HepG2 (cell line): ENCODE measurements around the gene EPS8.

Experiments
- CTCF ChIP-seq: sonication (generic); formaldehyde crosslinking; IDR thresholded peaks from 2 replicates; pipeline ENCODE4 v1.5.0; 2020; ENCODE audit warnings: mild to moderate bottlenecking, missing genetic modification reagents, moderate library complexity
- GABPA ChIP-seq, 2 experiments: IDR thresholded peaks; 2 replicates each; pipeline ENCODE4 v1.6.1; 2011 to 2016; ENCODE audit warnings: low read depth in 2 of 2, low read length in 1 of 2, missing biosample characterization in 1 of 2, missing genetic modification characterization in 1 of 2
- MAX ChIP-seq: IDR thresholded peaks from 2 replicates; pipeline ENCODE4 v1.6.1; 2012; ENCODE audit warnings: inconsistent platforms
- MXI1 ChIP-seq: IDR thresholded peaks from 3 replicates; pipeline ENCODE4 v1.6.1; 2012; ENCODE audit warnings: low read depth, low read length, inconsistent platforms, borderline replicate concordance
- NFIC ChIP-seq: IDR thresholded peaks from 2 replicates; pipeline ENCODE4 v1.6.1; 2012; ENCODE audit warnings: mild to moderate bottlenecking, low read length, inconsistent platforms
- POLR2AphosphoS5 ChIP-seq: IDR thresholded peaks from 2 replicates; pipeline ENCODE4 v1.6.1; 2012; ENCODE audit warnings: low read depth, low read length
- SP4 ChIP-seq: sonication (generic); formaldehyde crosslinking; IDR thresholded peaks from 2 replicates; pipeline ENCODE4 v1.8.1; 2023; ENCODE audit warnings: mild to moderate bottlenecking, missing genetic modification reagents
- ZEB1 ChIP-seq: IDR thresholded peaks from 2 replicates; pipeline ENCODE4 v1.6.1; 2012; ENCODE audit warnings: mild to moderate bottlenecking, low read depth, inconsistent platforms; ENCODE audit not compliant: insufficient replicate concordance
- ZNF652 ChIP-seq: IDR thresholded peaks from 2 replicates; pipeline ENCODE4 v1.6.1; 2016; ENCODE audit warnings: low read depth, borderline replicate concordance
- ZSCAN5A ChIP-seq: sonication (generic); formaldehyde crosslinking; IDR thresholded peaks from 2 replicates; pipeline ENCODE4 v1.8.0; 2022; ENCODE audit warnings: mild to moderate bottlenecking, missing genetic modification reagents, borderline replicate concordance

GRCh38 chr12:15787778-15788177 lies 1.4 kb downstream of the EPS8 start:
- TF ChIP-seq CTCF (CRISPR knock-in tag) (no peak), MXI1 (no peak), SP4 (no peak), MAX (no peak), ZEB1 (no peak), ZSCAN5A (CRISPR knock-in tag) (no peak), GABPA (IDR thresholded peaks at IDR 0.05; ENCODE audit: low read depth, low read length) (no peak), GABPA (CRISPR knock-in tag; IDR thresholded peaks at IDR 0.05; ENCODE audit: low read depth) (no peak), ZNF652 (CRISPR knock-in tag) (no peak), POLR2AphosphoS5 (no peak), NFIC (no peak)
